Vagina (tissue), 2 donors: ENCODE measurements around the gene DNAJC13. TPM values are rescaled to one million over a fixed set of nuclear protein-coding genes. Genes with fewer than 3 reads are reported as not detected.
A peak's percentile ranks its signal among the peaks of the same experiment; 100 is the strongest.

Source experiments
- DNase-seq, 2 donors: peaks; one replicate each; pipeline ENCODE4 v3.0.0-alpha.2; 2017; ENCODE audit errors: extremely low spot score in 2 of 2
- H3K27ac ChIP-seq: fragments of 200-600 bp; sonication (generic); one replicate; pipeline ENCODE4 v1.5.1; 2019
- H3K27me3 ChIP-seq: fragments of 200-600 bp; sonication (generic); one replicate; pipeline ENCODE4 v1.5.1; 2019
- H3K36me3 ChIP-seq, 2 donors: fragments of 200-600 bp; sonication (generic); one replicate each; pipeline ENCODE4 v1.5.1; 2017 to 2019
- H3K4me1 ChIP-seq: fragments of 200-600 bp; sonication (generic); one replicate; pipeline ENCODE4 v1.5.1; 2019
- H3K4me3 ChIP-seq, 2 donors: fragments of 200-600 bp; sonication (generic); 1 replicate in 1 of 2; 2 replicates in 1 of 2; pipeline ENCODE4 v1.5.1; 2016 to 2019
- H3K9me3 ChIP-seq: fragments of 200-600 bp; sonication (generic); one replicate; pipeline ENCODE4 v1.5.1; 2019
- POLR2A ChIP-seq, 2 donors: fragments of 450-650 bp; IDR thresholded peaks; one replicate each; pipeline ENCODE4 v1.6.1; 2017; ENCODE audit warnings: antibody characterized with exemption in 2 of 2, mild to moderate bottlenecking in 2 of 2, moderate library complexity in 2 of 2
- POLR2AphosphoS5 ChIP-seq, 2 donors: sonication (generic); formaldehyde crosslinking; IDR thresholded peaks; one replicate each; pipeline ENCODE4 v1.9.0; 2017; ENCODE audit warnings: antibody characterized with exemption in 2 of 2, mild to moderate bottlenecking in 2 of 2, low read depth in 1 of 2; ENCODE audit not compliant: insufficient read depth in 1 of 2
- intact Hi-C: fragments of 100-400 bp; cut with DNase I; formaldehyde crosslinking; loops from one replicate; pipeline ENCODE4 v1.15.1; 2023
- total RNA-seq: library from RNA; depleted of rRNA; stranded (reverse); fragments of >200 nt; gene quantifications from one replicate; pipeline ENCODE4 v1.2.3, GENCODE V29; 2016
- TF ChIP-seq, protein P1 (sequence below), 3 experiments: fragments of 450-650 bp in 2 of 3; fragments of 200-600 bp in 1 of 3; sonication (generic) in 1 of 3; IDR thresholded peaks; one replicate each; pipeline ENCODE4 v1.5.1; 2017 to 2019; ENCODE audit warnings: antibody characterized with exemption in 3 of 3, mild to moderate bottlenecking in 2 of 3, moderate library complexity in 2 of 3

DNAJC13 gene
- total RNA-seq, 1 donor from 2014 or later = 26.5 TPM

DNA sequence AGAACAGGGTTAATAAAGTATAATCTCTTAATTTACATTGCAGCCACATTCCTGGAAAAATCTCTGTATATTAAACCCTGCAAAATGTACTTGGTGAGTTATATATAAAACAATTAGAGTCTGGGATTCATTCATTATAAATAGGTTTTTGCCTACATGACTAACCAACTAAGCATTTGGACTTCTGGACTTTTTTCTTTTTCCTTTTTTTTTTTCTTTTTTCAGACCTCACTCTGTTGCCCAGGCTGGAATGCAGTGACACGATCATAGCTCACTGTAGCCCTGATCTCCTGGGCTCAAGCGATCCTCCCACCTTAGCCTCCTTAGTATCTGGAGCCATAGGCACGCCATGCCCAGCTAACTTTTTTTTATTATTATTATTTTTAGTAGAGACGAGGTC lies 4.5 kb downstream of the DNAJC13 start:
- H3K27ac ChIP-seq = no peak overlapping the region
- no peak for DNase-seq
- H3K4me3 ChIP-seq = no peak overlapping the region
- H3K4me1 ChIP-seq = peaks cover 28% of the 10 kb centered on the region
- TF ChIP-seq, protein P1, sequence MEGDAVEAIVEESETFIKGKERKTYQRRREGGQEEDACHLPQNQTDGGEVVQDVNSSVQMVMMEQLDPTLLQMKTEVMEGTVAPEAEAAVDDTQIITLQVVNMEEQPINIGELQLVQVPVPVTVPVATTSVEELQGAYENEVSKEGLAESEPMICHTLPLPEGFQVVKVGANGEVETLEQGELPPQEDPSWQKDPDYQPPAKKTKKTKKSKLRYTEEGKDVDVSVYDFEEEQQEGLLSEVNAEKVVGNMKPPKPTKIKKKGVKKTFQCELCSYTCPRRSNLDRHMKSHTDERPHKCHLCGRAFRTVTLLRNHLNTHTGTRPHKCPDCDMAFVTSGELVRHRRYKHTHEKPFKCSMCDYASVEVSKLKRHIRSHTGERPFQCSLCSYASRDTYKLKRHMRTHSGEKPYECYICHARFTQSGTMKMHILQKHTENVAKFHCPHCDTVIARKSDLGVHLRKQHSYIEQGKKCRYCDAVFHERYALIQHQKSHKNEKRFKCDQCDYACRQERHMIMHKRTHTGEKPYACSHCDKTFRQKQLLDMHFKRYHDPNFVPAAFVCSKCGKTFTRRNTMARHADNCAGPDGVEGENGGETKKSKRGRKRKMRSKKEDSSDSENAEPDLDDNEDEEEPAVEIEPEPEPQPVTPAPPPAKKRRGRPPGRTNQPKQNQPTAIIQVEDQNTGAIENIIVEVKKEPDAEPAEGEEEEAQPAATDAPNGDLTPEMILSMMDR (IDR thresholded peaks at IDR 0.05) = no peak
- TF ChIP-seq POLR2A (IDR thresholded peaks at IDR 0.05) = no peak
- no peak for TF ChIP-seq POLR2AphosphoS5 (IDR thresholded peaks at IDR 0.05; ENCODE audit: insufficient read depth in 1 of 2, low read depth in 1 of 2)
- no peaks in the 10 kb centered on the region for H3K27me3 ChIP-seq
- H3K9me3 ChIP-seq = no peaks in the 10 kb centered on the region
- intact Hi-C loops = no loop called here
- H3K36me3 ChIP-seq = no peaks in the 10 kb centered on the region

DNA sequence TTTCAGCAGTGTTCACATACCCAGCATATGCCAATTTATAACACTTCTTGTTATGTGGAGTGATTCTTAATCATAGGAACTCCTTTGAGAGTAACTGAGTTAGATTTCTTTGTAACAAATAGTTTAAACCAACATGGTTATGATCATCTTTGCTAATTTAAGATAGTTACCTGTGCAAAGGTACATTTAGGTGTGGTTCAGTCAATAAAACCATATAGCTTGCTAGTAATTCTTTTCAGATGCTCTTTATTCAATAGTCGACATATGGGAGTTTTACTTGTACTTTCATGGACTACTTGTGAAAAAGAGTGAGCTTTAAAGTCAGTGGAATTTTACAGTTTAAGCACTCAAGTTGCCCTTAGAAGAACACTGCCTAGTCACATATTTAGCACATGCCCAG lies 5.2 kb downstream of the DNAJC13 start:
- Histone ChIP-seq H3K9me3 (no peaks in the 10 kb centered on the region), H3K4me3 (no peak overlapping the region), H3K27me3 (no peaks in the 10 kb centered on the region), H3K36me3 (no peaks in the 10 kb centered on the region), H3K27ac (no peak overlapping the region), H3K4me1 (peaks cover 28% of the 10 kb centered on the region)
- no peak for DNase-seq
- TF ChIP-seq, protein P1 (IDR thresholded peaks at IDR 0.05) = no peak
- TF ChIP-seq POLR2A (IDR thresholded peaks at IDR 0.05) = no peak
- TF ChIP-seq POLR2AphosphoS5 (IDR thresholded peaks at IDR 0.05; ENCODE audit: insufficient read depth in 1 of 2, low read depth in 1 of 2) = no peak
- intact Hi-C loops = no loop called here

DNA sequence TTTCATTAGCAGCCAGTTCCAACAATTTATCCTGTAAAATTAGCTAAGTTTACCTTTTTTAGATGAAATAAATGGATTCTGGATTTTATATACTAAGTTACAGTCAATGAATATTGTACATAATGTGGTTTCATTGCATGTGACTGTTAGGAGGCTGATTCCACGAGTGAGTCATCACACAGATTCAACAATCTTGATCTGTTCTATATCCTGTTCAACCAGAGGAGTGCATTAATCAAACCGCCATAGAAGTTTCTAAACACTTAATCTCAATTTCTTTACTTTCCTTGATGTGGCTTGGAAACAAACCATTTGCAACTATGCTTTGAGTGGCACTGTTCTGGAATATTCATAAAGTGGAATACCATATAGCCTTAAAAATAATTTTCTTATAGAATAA lies 15.3 kb downstream of the DNAJC13 start:
- Histone ChIP-seq H3K4me3 (no peak overlapping the region), H3K36me3 (no peaks in the 10 kb centered on the region), H3K9me3 (no peaks in the 10 kb centered on the region), H3K4me1 (peaks cover 7% of the 10 kb centered on the region), H3K27me3 (no peaks in the 10 kb centered on the region), H3K27ac (no peak overlapping the region)
- no peak for DNase-seq
- intact Hi-C loops = no loop called here
- TF ChIP-seq POLR2AphosphoS5 (IDR thresholded peaks at IDR 0.05; ENCODE audit: insufficient read depth in 1 of 2, low read depth in 1 of 2) (peak in 1 of 2 donors; percentile 29), POLR2A (IDR thresholded peaks at IDR 0.05) (no peak)
- TF ChIP-seq, protein P1 (IDR thresholded peaks at IDR 0.05) = no peak

DNA sequence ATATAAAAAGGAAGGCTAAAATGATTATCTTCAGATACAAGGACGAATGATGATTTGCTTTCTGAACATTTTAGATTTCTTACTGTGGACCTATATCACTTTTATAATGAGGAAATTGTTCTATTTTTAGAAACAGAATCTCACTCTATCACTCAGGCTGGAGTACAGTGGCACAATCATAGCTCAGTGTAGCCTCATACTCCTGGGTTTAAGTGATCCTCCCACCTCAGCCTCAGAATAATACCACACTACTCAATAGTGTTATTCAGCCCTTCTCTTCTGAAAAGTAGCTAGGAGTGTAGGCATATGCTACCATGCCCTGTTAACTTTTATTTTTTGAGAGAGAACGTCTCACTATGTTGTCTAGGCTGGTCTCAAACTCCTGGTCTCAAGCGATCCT lies 15.8 kb downstream of the DNAJC13 start:
- Histone ChIP-seq H3K27ac (no peak overlapping the region), H3K36me3 (no peaks in the 10 kb centered on the region), H3K4me1 (peaks cover 7% of the 10 kb centered on the region), H3K27me3 (no peaks in the 10 kb centered on the region), H3K4me3 (no peak overlapping the region), H3K9me3 (no peaks in the 10 kb centered on the region)
- intact Hi-C loops = no loop called here
- TF ChIP-seq POLR2AphosphoS5 (IDR thresholded peaks at IDR 0.05; ENCODE audit: insufficient read depth in 1 of 2, low read depth in 1 of 2) = no peak
- TF ChIP-seq, protein P1 (IDR thresholded peaks at IDR 0.05) = no peak
- TF ChIP-seq POLR2A (IDR thresholded peaks at IDR 0.05) = no peak
- DNase-seq = no peak

DNA sequence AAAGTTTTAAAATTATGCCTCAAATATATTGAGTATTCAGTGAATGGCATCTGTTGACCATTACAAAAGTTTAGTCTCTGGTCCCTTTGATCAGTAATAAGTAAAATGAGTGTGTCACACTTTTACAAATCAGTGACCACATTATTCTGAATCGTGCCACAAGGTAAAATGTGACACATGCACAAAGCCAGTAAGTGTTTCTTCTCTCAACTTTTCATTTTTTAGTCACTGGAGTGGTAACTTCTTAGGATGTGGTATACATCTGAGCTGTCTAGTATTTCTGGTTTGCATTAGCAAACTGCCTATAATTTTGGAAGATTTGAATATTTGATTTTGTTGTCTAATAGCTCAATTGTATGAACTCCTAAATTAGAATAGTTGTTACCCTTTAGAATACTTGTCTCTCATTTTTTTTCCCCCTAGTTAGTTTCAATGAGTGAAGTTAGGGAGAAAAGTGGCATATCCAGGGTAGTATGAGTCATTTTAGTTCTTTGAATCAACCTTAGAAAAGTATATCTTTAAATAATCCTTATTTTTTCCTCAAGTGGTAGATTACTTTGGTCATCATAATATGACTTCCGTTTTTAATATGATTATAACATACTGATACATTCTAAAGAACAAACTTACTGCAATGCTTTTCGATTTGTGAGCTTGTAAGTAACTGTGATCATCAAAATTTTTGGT lies 18.1 kb downstream of the DNAJC13 start:
- no peak for TF ChIP-seq POLR2A (IDR thresholded peaks at IDR 0.05)
- TF ChIP-seq POLR2AphosphoS5 (IDR thresholded peaks at IDR 0.05; ENCODE audit: insufficient read depth in 1 of 2, low read depth in 1 of 2) = no peak
- TF ChIP-seq, protein P1 (IDR thresholded peaks at IDR 0.05) = no peak
- no peak overlapping the region for H3K27ac ChIP-seq
- no peaks in the 10 kb centered on the region for H3K27me3 ChIP-seq
- DNase-seq = no peak
- no peaks in the 10 kb centered on the region for H3K9me3 ChIP-seq
- H3K4me1 ChIP-seq = peaks cover 7% of the 10 kb centered on the region
- intact Hi-C loops = no loop called here
- no peak overlapping the region for H3K4me3 ChIP-seq
- no peaks in the 10 kb centered on the region for H3K36me3 ChIP-seq
